GM18870 (cell line): ENCODE measurements around the gene NUCKS1.

Experiments
- ATAC-seq: cut with Tn5 transposase; IDR thresholded peaks from one replicate; pipeline ENCODE4 v1.9.1; 2021; ENCODE audit warnings: moderate library complexity; ENCODE audit not compliant: unreplicated experiment

Gene NUCKS1

GRCh38 chr1:205703072-205703471 lies 46.9 kb downstream of the NUCKS1 start:
- ATAC-seq = no peak

GRCh38 chr1:205701891-205702290 lies 48.1 kb downstream of the NUCKS1 start:
- no peak for ATAC-seq

GRCh38 chr1:205701420-205701819 lies 48.6 kb downstream of the NUCKS1 start:
- no peak for ATAC-seq

- no peak for ATAC-seq
Measured at GRCh38 chr1:205700865-205701401, 49.0 kb downstream of the NUCKS1 start.

GRCh38 chr1:205699416-205699815 lies 50.6 kb downstream of the NUCKS1 start:
- no peak for ATAC-seq

- ATAC-seq = no peak
Measured at GRCh38 chr1:205698921-205699320, 51.1 kb downstream of the NUCKS1 start.

- no peak for ATAC-seq
Measured at GRCh38 chr1:205693421-205693991, 56.5 kb downstream of the NUCKS1 start.

- no peak for ATAC-seq
Measured at GRCh38 chr1:205692423-205692822, 57.6 kb downstream of the NUCKS1 start.

GRCh38 chr1:205690122-205690756 lies 59.7 kb downstream of the NUCKS1 start:
- no peak for ATAC-seq

GRCh38 chr1:205689479-205689878 lies 60.5 kb downstream of the NUCKS1 start:
- ATAC-seq = no peak

GRCh38 chr1:205688171-205689080 lies 61.6 kb downstream of the NUCKS1 start:
- ATAC-seq = no peak

GRCh38 chr1:205687242-205687641 lies 62.7 kb downstream of the NUCKS1 start:
- no peak for ATAC-seq

- no peak for ATAC-seq
Measured at GRCh38 chr1:205681364-205681763, 68.6 kb downstream of the NUCKS1 start.

GRCh38 chr1:205680073-205680851 lies 69.7 kb downstream of the NUCKS1 start, which contains the start of gene SLC45A3:
SLC45A3 (minus strand) TSS chr1:205680509; CDS start chr1:205664656, 15,853 bp downstream.
- ATAC-seq = no peak

GRCh38 chr1:205678286-205679111 lies 71.5 kb downstream of the NUCKS1 start:
- no peak for ATAC-seq

GRCh38 chr1:205677167-205677566 lies 72.8 kb downstream of the NUCKS1 start:
- no peak for ATAC-seq

GRCh38 chr1:205676597-205676996 lies 73.4 kb downstream of the NUCKS1 start:
- ATAC-seq = no peak

GRCh38 chr1:205676002-205676401 lies 74.0 kb downstream of the NUCKS1 start:
- no peak for ATAC-seq

GRCh38 chr1:205675247-205675646 lies 74.7 kb downstream of the NUCKS1 start:
- no peak for ATAC-seq

- ATAC-seq = no peak
Measured at GRCh38 chr1:205672970-205673369, 77.0 kb downstream of the NUCKS1 start.
